Activated naive CD8-positive, alpha-beta T cell treated with anti-CD3 and anti-CD28 coated beads, Interleukin-2, amount 50 U/mL, for 24 hours (primary cell): ENCODE measurements around the gene PRAC2.

Experiments
- ATAC-seq: fragments of 150-1000 bp; cut with Tn5 transposase; one replicate; pipeline ENCODE4 v1.10.0; 2021
- DNase-seq: peaks from one replicate; pipeline ENCODE4 v3.0.0; 2021
- H3K27ac Mint-ChIP-seq: one replicate; pipeline ENCODE4 v1.8.0; 2021; ENCODE audit warnings: mild to moderate bottlenecking, mixed read lengths
- H3K27me3 Mint-ChIP-seq: one replicate; pipeline ENCODE4 v1.8.0; 2021; ENCODE audit warnings: mixed read lengths
- H3K36me3 Mint-ChIP-seq: one replicate; pipeline ENCODE4 v1.8.0; 2021; ENCODE audit warnings: low read depth, mixed read lengths
- H3K4me1 Mint-ChIP-seq: one replicate; pipeline ENCODE4 v1.8.0; 2021; ENCODE audit warnings: mixed read lengths
- H3K4me3 Mint-ChIP-seq: one replicate; pipeline ENCODE4 v1.8.0; 2021; ENCODE audit warnings: mild to moderate bottlenecking, moderate library complexity, mixed read lengths
- H3K9me3 Mint-ChIP-seq: one replicate; pipeline ENCODE4 v1.8.0; 2021; ENCODE audit warnings: mixed read lengths

The PRAC2 gene

GRCh38 chr17:48717367-48718226, 5.4 kb upstream of the PRAC2 start:
- H3K36me3 Mint-ChIP-seq, result no peaks in the 10 kb centered on the region
- no peak overlapping the region for H3K27ac Mint-ChIP-seq
- ATAC-seq, result no peak
- peaks cover 18% of the 10 kb centered on the region for H3K4me1 Mint-ChIP-seq
- DNase-seq, result no peak
- peaks cover 4% of the 10 kb centered on the region for H3K9me3 Mint-ChIP-seq
- peaks cover 88% of the 10 kb centered on the region for H3K27me3 Mint-ChIP-seq
- no peak overlapping the region for H3K4me3 Mint-ChIP-seq

- Mint-ChIP-seq H3K9me3 (peaks cover 4% of the 10 kb centered on the region), H3K4me1 (peaks cover 21% of the 10 kb centered on the region), H3K4me3 (peak overlapping the region; percentile 40), H3K27me3 (peaks cover 92% of the 10 kb centered on the region), H3K36me3 (no peaks in the 10 kb centered on the region), H3K27ac (peak overlapping the region; percentile 27)
- DNase-seq (no peak), ATAC-seq (no peak)
Observed at GRCh38 chr17:48718227-48718760, 4.7 kb upstream of the PRAC2 start.

- H3K36me3 Mint-ChIP-seq, result no peaks in the 10 kb centered on the region
- DNase-seq, result no peak
- H3K9me3 Mint-ChIP-seq, result peaks cover 4% of the 10 kb centered on the region
- H3K27me3 Mint-ChIP-seq, result peaks cover 92% of the 10 kb centered on the region
- peak overlapping the region; percentile 40 for H3K4me3 Mint-ChIP-seq
- no peak for ATAC-seq
- H3K4me1 Mint-ChIP-seq, result peaks cover 27% of the 10 kb centered on the region
- peak overlapping the region; percentile 27 for H3K27ac Mint-ChIP-seq
Observed at GRCh38 chr17:48718761-48719641, 4.0 kb upstream of the PRAC2 start.

- ATAC-seq (no peak), DNase-seq (no peak)
- peaks cover 4% of the 10 kb centered on the region for H3K9me3 Mint-ChIP-seq
- no peaks in the 10 kb centered on the region for H3K36me3 Mint-ChIP-seq
- H3K27me3 Mint-ChIP-seq, result peaks cover 92% of the 10 kb centered on the region
- no peak overlapping the region for H3K4me3 Mint-ChIP-seq
- H3K27ac Mint-ChIP-seq, result no peak overlapping the region
- peaks cover 34% of the 10 kb centered on the region for H3K4me1 Mint-ChIP-seq
Observed at GRCh38 chr17:48719642-48720265, 3.2 kb upstream of the PRAC2 start.

GRCh38 chr17:48720266-48721008, 2.5 kb upstream of the PRAC2 start:
- Mint-ChIP-seq H3K4me3 (peak overlapping the region; percentile 19), H3K27ac (peak overlapping the region; percentile 73), H3K9me3 (peaks cover 4% of the 10 kb centered on the region), H3K27me3 (peaks cover 94% of the 10 kb centered on the region), H3K4me1 (peaks cover 38% of the 10 kb centered on the region), H3K36me3 (no peaks in the 10 kb centered on the region)
- ATAC-seq (no peak), DNase-seq (no peak)

GRCh38 chr17:48721009-48721402, 2.0 kb upstream of the PRAC2 start:
- no peak for ATAC-seq
- peaks cover 95% of the 10 kb centered on the region for H3K27me3 Mint-ChIP-seq
- H3K27ac Mint-ChIP-seq, result no peak overlapping the region
- H3K4me3 Mint-ChIP-seq, result no peak overlapping the region
- no peak for DNase-seq
- no peaks in the 10 kb centered on the region for H3K36me3 Mint-ChIP-seq
- H3K4me1 Mint-ChIP-seq, result peaks cover 38% of the 10 kb centered on the region
- peaks cover 4% of the 10 kb centered on the region for H3K9me3 Mint-ChIP-seq

GRCh38 chr17:48722201-48722907, 631 bp upstream of the PRAC2 start, which contains the start of gene PRAC1:
Gene PRAC1 (minus strand): TSS chr17:48722518. CDS start chr17:48722392, 126 bp downstream.
- Mint-ChIP-seq H3K4me1 (peaks cover 38% of the 10 kb centered on the region), H3K9me3 (peaks cover 4% of the 10 kb centered on the region), H3K36me3 (no peaks in the 10 kb centered on the region), H3K4me3 (no peak within 1 kb of the TSS), H3K27ac (no peak within 1 kb of the TSS), H3K27me3 (peaks cover 95% of the 10 kb centered on the region)
- ATAC-seq, result no peak
- DNase-seq, result no peak

GRCh38 chr17:48723423-48724250, 652 bp downstream of the PRAC2 start:
- no peak for ATAC-seq
- Mint-ChIP-seq H3K4me3 (peak overlapping the region; percentile 42), H3K4me1 (peaks cover 30% of the 10 kb centered on the region)

GRCh38 chr17:48724251-48725003, 1.4 kb downstream of the PRAC2 start:
- ATAC-seq (peak; percentile 77), DNase-seq (peak; percentile 85)
- peaks cover 27% of the 10 kb centered on the region for H3K4me1 Mint-ChIP-seq
- peaks cover 95% of the 10 kb centered on the region for H3K27me3 Mint-ChIP-seq
- no peak overlapping the region for H3K27ac Mint-ChIP-seq
- H3K4me3 Mint-ChIP-seq, result peak overlapping the region; percentile 42
- H3K9me3 Mint-ChIP-seq, result peaks cover 4% of the 10 kb centered on the region
- H3K36me3 Mint-ChIP-seq, result no peaks in the 10 kb centered on the region

More at GRCh38 chr17:48723423-48724250, 652 bp downstream of the PRAC2 start:
- H3K9me3 Mint-ChIP-seq, result peaks cover 4% of the 10 kb centered on the region
- no peak for DNase-seq
- H3K27ac Mint-ChIP-seq, result no peak overlapping the region
- no peaks in the 10 kb centered on the region for H3K36me3 Mint-ChIP-seq
- peaks cover 95% of the 10 kb centered on the region for H3K27me3 Mint-ChIP-seq

- peaks cover 94% of the 10 kb centered on the region for H3K27me3 Mint-ChIP-seq
- H3K36me3 Mint-ChIP-seq, result no peaks in the 10 kb centered on the region
- H3K9me3 Mint-ChIP-seq, result peaks cover 4% of the 10 kb centered on the region
- peak overlapping the region; percentile 6 for H3K4me3 Mint-ChIP-seq
- DNase-seq (no peak), ATAC-seq (no peak)
- H3K4me1 Mint-ChIP-seq, result peaks cover 25% of the 10 kb centered on the region
- no peak overlapping the region for H3K27ac Mint-ChIP-seq
Observed at GRCh38 chr17:48725004-48725287, 2.0 kb downstream of the PRAC2 start.

GRCh38 chr17:48725288-48726064, 2.5 kb downstream of the PRAC2 start:
- peaks cover 94% of the 10 kb centered on the region for H3K27me3 Mint-ChIP-seq
- H3K4me3 Mint-ChIP-seq, result peak overlapping the region; percentile 6
- no peak overlapping the region for H3K27ac Mint-ChIP-seq
- H3K36me3 Mint-ChIP-seq, result no peaks in the 10 kb centered on the region
- H3K9me3 Mint-ChIP-seq, result peaks cover under 1% of the 10 kb centered on the region
- ATAC-seq (no peak), DNase-seq (no peak)
- peaks cover 22% of the 10 kb centered on the region for H3K4me1 Mint-ChIP-seq
